Panc1 (cell line): ENCODE measurements around the gene UFSP1. TPM values are rescaled to one million over a fixed set of nuclear protein-coding genes. Genes with fewer than 3 reads are reported as not detected.

Source experiments
- ATAC-seq: fragments of 200-7000 bp; cut with Tn5 transposase; 2 replicates; pipeline ENCODE4 v1.9.1; 2020; ENCODE audit warnings: mild to moderate bottlenecking, moderate library complexity
- BruUV-seq: library from RNA; stranded (reverse); fragments of 400-500 nt; replicated peaks from 2 replicates; lab custom pipeline; 2021; lab: Mats Ljungman, UMichigan
- CTCF ChIA-PET: fragments of 300-600 bp; sonication (Branson Sonifier 250); formaldehyde crosslinking; loops from one replicate; lab custom pipeline; 2022; ENCODE audit warnings: antibody characterized with exemption; lab: Charles Lee
- POLR2A ChIA-PET: fragments of 300-600 bp; sonication (Branson Sonifier 250); formaldehyde crosslinking; loops from one replicate; lab custom pipeline; 2022; ENCODE audit warnings: antibody characterized with exemption; lab: Charles Lee
- DNase-seq: peaks from one replicate; pipeline ENCODE4 v3.0.0-alpha.2; 2010; ENCODE audit warnings: low read depth, low spot score
- H3K27ac ChIP-seq: 2 replicates; pipeline ENCODE4 v1.5.1; 2011; ENCODE audit warnings: mild to moderate bottlenecking, low read length, inconsistent platforms
- H3K27me3 ChIP-seq: fragments of 200-500 bp; sonication (Bioruptor generic); 2 replicates; pipeline ENCODE4 v1.6.0; 2014; ENCODE audit warnings: low read length, inconsistent platforms; ENCODE audit not compliant: control insufficient read depth, insufficient read depth
- H3K36me3 ChIP-seq: fragments of 200-500 bp; sonication (Bioruptor generic); 2 replicates; pipeline ENCODE4 v1.5.1; 2014; ENCODE audit warnings: inconsistent platforms, mild to moderate bottlenecking, low read length, moderate library complexity; ENCODE audit not compliant: control insufficient read depth, insufficient read depth
- H3K4me1 ChIP-seq: 2 replicates; pipeline ENCODE4 v1.5.1; 2011; ENCODE audit warnings: inconsistent platforms, mild to moderate bottlenecking, low read length, moderate library complexity; ENCODE audit not compliant: control insufficient read depth, insufficient read depth
- H3K4me3 ChIP-seq, 2 experiments: 2 replicates each; pipeline ENCODE4 v1.5.1; 2011 to 2012; ENCODE audit warnings: low read depth in 2 of 2, low read length in 2 of 2, mild to moderate bottlenecking in 2 of 2, inconsistent platforms in 1 of 2, moderate library complexity in 1 of 2
- H3K9me3 ChIP-seq: fragments of 200-500 bp; sonication (Bioruptor generic); 2 replicates; pipeline ENCODE4 v1.5.1; 2014; ENCODE audit warnings: low read depth, mild to moderate bottlenecking, inconsistent platforms, low read length, moderate library complexity; ENCODE audit not compliant: control insufficient read depth, insufficient read depth
- POLR2AphosphoS5 ChIP-seq: IDR thresholded peaks from 2 replicates; pipeline ENCODE4 v1.6.1; 2012; ENCODE audit warnings: mild to moderate bottlenecking, low read depth, low read length, moderate library complexity
- SIN3A ChIP-seq: IDR thresholded peaks from 2 replicates; pipeline ENCODE4 v1.6.1; 2012; ENCODE audit warnings: low read depth, mild to moderate bottlenecking, low read length, moderate library complexity, borderline replicate concordance; ENCODE audit not compliant: insufficient read depth
- TCF7L2 ChIP-seq: IDR thresholded peaks from 2 replicates; pipeline ENCODE4 v1.6.1; 2011; ENCODE audit warnings: mild to moderate bottlenecking, low read depth, low read length, inconsistent platforms
- in situ Hi-C: cut with HindIII; loops from 2 replicates; pipeline ENCODE4 v1.10.0; 2016; ENCODE audit warnings: low sequenced_read_pairs, low pct_unique_long_range_greater_than_20kb
- intact Hi-C: fragments of 100-400 bp; cut with micrococcal nuclease; formaldehyde crosslinking; loops from one replicate; pipeline ENCODE4 v1.10.0; 2022; ENCODE audit not compliant: unreplicated experiment
- total RNA-seq: library from RNA; stranded (reverse); gene quantifications from one replicate; pipeline ENCODE4 v1.2.1, GENCODE V29; 2021; ENCODE audit not compliant: unreplicated experiment
- TF ChIP-seq, protein P1 (sequence below): fragments of 450-650 bp; IDR thresholded peaks from 2 replicates; pipeline ENCODE4 v1.5.1; 2017; ENCODE audit warnings: mild to moderate bottlenecking
- TF ChIP-seq, protein P2 (sequence below), 2 experiments: IDR thresholded peaks; 2 replicates each; pipeline ENCODE4 v1.6.1; 2011 to 2012; ENCODE audit warnings: low read depth in 2 of 2, control low read depth in 1 of 2, low read length in 1 of 2, mild to moderate bottlenecking in 1 of 2, moderate library complexity in 1 of 2; ENCODE audit not compliant: insufficient read depth in 1 of 2

UFSP1 gene
- total RNA-seq, 1 experiment from 2014 or later, result 3.3 TPM

DNA sequence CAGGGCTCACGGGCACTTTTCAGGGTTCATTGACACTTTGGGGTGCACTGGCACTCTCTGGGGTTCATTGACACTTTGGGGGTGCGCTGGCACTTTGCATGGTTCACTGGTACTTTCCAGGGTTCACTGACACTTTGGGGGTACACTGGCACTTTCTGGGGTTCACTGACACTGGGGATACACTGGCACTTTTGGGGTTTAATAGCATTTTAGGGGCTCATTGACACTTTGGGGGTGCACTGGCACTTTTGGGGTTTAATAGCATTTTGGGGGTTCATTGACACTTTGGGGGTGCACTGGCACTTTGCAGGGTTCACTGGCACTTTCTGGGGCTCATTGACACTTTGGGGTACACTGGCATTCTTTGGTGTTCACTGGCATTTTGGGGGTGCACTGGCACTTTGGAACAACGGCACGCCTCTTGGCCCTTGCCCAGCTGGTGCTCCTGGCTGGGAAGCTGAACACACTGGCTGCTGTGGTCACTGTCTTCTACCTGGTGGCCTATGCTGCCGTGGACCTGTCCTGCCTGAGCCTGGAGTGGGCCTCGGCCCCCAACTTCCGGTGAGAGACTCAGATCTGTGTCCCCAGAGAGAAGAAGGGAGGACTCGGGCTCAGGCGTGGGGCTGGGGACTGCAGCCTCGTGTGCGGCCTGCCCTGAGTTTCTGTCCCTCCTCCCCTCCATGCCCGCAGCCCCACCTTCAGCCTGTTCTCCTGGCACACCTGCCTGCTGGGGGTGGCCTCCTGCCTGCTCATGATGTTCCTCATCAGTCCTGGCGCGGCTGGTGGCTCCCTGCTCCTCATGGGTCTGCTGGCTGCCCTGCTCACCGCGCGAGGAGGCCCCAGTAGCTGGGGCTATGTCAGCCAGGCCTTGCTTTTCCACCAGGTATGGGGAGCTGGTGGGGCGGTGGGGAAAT lies 28.6 kb downstream of the UFSP1 start:
- ChIA-PET CTCF (no interaction called here), POLR2A (no interaction called here)
- no peak overlapping the region for H3K27ac ChIP-seq
- H3K27me3 ChIP-seq, result no peaks in the 10 kb centered on the region
- BruUV-seq, result no TSS peak
- no peak overlapping the region for H3K4me3 ChIP-seq
- intact Hi-C loops, result no loop called here
- no peaks in the 10 kb centered on the region for H3K4me1 ChIP-seq
- in situ Hi-C loops, result no loop called here
- TF ChIP-seq SIN3A (no peak), TCF7L2 (no peak), POLR2AphosphoS5 (no peak)
- TF ChIP-seq, protein P1, sequence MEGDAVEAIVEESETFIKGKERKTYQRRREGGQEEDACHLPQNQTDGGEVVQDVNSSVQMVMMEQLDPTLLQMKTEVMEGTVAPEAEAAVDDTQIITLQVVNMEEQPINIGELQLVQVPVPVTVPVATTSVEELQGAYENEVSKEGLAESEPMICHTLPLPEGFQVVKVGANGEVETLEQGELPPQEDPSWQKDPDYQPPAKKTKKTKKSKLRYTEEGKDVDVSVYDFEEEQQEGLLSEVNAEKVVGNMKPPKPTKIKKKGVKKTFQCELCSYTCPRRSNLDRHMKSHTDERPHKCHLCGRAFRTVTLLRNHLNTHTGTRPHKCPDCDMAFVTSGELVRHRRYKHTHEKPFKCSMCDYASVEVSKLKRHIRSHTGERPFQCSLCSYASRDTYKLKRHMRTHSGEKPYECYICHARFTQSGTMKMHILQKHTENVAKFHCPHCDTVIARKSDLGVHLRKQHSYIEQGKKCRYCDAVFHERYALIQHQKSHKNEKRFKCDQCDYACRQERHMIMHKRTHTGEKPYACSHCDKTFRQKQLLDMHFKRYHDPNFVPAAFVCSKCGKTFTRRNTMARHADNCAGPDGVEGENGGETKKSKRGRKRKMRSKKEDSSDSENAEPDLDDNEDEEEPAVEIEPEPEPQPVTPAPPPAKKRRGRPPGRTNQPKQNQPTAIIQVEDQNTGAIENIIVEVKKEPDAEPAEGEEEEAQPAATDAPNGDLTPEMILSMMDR, result no peak
- TF ChIP-seq, protein P2, sequence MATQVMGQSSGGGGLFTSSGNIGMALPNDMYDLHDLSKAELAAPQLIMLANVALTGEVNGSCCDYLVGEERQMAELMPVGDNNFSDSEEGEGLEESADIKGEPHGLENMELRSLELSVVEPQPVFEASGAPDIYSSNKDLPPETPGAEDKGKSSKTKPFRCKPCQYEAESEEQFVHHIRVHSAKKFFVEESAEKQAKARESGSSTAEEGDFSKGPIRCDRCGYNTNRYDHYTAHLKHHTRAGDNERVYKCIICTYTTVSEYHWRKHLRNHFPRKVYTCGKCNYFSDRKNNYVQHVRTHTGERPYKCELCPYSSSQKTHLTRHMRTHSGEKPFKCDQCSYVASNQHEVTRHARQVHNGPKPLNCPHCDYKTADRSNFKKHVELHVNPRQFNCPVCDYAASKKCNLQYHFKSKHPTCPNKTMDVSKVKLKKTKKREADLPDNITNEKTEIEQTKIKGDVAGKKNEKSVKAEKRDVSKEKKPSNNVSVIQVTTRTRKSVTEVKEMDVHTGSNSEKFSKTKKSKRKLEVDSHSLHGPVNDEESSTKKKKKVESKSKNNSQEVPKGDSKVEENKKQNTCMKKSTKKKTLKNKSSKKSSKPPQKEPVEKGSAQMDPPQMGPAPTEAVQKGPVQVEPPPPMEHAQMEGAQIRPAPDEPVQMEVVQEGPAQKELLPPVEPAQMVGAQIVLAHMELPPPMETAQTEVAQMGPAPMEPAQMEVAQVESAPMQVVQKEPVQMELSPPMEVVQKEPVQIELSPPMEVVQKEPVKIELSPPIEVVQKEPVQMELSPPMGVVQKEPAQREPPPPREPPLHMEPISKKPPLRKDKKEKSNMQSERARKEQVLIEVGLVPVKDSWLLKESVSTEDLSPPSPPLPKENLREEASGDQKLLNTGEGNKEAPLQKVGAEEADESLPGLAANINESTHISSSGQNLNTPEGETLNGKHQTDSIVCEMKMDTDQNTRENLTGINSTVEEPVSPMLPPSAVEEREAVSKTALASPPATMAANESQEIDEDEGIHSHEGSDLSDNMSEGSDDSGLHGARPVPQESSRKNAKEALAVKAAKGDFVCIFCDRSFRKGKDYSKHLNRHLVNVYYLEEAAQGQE (IDR thresholded peaks at IDR 0.05; ENCODE audit: insufficient read depth in 1 of 2, low read depth in 2 of 2, low read length in 1 of 2), result no peak
- ATAC-seq (no peak), DNase-seq (no peak)
- H3K36me3 ChIP-seq, result no peaks in the 10 kb centered on the region
- H3K9me3 ChIP-seq, result no peaks in the 10 kb centered on the region

DNA sequence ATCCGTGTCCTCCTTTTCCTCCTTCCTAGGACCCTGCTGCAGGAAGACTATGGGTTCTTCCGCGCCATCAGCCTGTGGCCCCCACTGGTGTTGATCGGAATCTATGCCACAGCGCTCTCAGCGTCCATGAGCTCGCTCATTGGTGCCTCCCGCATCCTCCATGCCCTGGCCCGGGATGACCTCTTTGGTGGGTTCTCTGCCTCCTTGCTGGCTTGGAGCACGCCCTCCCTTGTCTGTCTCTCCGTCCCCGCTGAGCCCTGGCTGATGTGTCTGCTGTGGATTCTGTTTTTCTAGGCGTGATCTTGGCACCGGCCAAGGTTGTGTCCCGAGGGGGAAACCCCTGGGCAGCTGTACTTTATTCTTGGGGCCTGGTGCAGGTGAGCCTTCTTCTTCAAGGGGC lies 29.7 kb downstream of the UFSP1 start:
- no peak overlapping the region for H3K27ac ChIP-seq
- DNase-seq (no peak), ATAC-seq (peak; percentile 30; the same call in 1 of the 2 replicates)
- H3K27me3 ChIP-seq, result no peaks in the 10 kb centered on the region
- in situ Hi-C loops (no loop called here), intact Hi-C loops (no loop called here)
- no TSS peak for BruUV-seq
- CTCF ChIA-PET, result interaction anchor here (0.6 kb wide), 1 partner anchor 168 kb away, joined by 6 read pairs; no protein-coding TSS in a partner anchor
- H3K9me3 ChIP-seq, result no peaks in the 10 kb centered on the region
- H3K36me3 ChIP-seq, result no peaks in the 10 kb centered on the region
- TF ChIP-seq POLR2AphosphoS5 (no peak), TCF7L2 (no peak), SIN3A (no peak)
- TF ChIP-seq, protein P2 (IDR thresholded peaks at IDR 0.05; ENCODE audit: insufficient read depth in 1 of 2, low read depth in 2 of 2, low read length in 1 of 2), result no peak
- POLR2A ChIA-PET, result interaction anchor here (0.7 kb wide), 1 partner anchor 15 kb away, joined by 3 read pairs; the partner anchor contains the start of gene SRRT
- H3K4me3 ChIP-seq, result no peak overlapping the region
- no peaks in the 10 kb centered on the region for H3K4me1 ChIP-seq
